IPS-18a (cell line): ENCODE data around the gene VSTM1.
"Not testable (repeated sequence)": the region's sequence is repeated elsewhere in the genome, so short reads cannot be mapped to it uniquely, and the experiment has no call there.

Source experiments
- H3K27ac ChIP-seq: one replicate; pipeline ENCODE4 v1.5.1; 2013; ENCODE audit warnings: low read length
- H3K27me3 ChIP-seq: one replicate; pipeline ENCODE4 v1.6.1; 2013; ENCODE audit warnings: mild to moderate bottlenecking, low read length; ENCODE audit not compliant: control insufficient read depth, insufficient read depth
- H3K36me3 ChIP-seq: one replicate; pipeline ENCODE4 v1.6.1; 2013; ENCODE audit warnings: low read depth, low read length; ENCODE audit not compliant: control insufficient read depth
- H3K4me1 ChIP-seq: one replicate; pipeline ENCODE4 v1.6.1; 2013; ENCODE audit warnings: low read depth, low read length; ENCODE audit not compliant: control insufficient read depth
- H3K4me3 ChIP-seq: one replicate; pipeline ENCODE4 v1.5.1; 2013; ENCODE audit warnings: low read length
- H3K9ac ChIP-seq: one replicate; pipeline ENCODE4 v1.6.1; 2013; ENCODE audit warnings: mild to moderate bottlenecking, low read length, moderate library complexity
- H3K9me3 ChIP-seq: one replicate; pipeline ENCODE4 v1.6.1; 2013; ENCODE audit warnings: low read depth, low read length; ENCODE audit not compliant: control insufficient read depth

The VSTM1 gene

DNA sequence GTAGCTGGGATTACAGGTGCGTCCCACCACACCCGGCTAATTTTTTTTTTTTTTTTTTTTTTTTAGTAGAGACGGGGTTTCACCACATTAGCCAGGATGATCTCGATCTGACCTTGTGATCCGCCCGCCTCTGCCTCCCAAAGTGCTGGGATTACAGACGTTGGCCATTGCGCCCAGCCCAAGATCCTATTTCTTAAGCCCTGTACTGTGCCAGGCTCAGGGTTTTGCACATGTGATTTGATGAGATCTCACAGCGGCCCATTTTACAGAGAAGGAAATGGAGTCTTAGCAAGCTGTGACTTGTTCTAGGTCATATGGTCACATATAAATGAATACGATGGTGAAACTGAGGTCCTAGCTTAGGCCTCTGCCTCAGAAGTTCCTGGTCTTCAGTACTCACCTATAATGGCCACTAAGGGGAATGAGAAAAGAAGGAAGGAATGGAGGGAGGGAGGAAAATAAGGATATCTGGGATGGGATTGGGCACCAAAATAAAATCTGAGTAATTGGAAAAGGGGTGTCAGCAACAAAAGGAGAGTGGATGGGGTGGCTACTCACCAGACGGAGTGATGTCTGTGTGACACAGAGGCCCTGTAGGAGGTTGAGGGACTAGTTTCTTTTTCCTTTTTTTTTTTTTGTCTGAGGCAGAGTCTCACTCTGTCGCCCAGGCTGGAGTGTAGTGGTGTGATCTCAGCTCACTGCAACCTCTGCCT is 35.6 kb upstream of the VSTM1 start:
- Histone ChIP-seq H3K27ac (no peak overlapping the region), H3K9me3 (no peaks in the 10 kb centered on the region), H3K4me3 (no peak overlapping the region), H3K9ac (no peak overlapping the region), H3K4me1 (peaks cover 8% of the 10 kb centered on the region), H3K36me3 (no peaks in the 10 kb centered on the region), H3K27me3 (peaks cover 28% of the 10 kb centered on the region)

DNA sequence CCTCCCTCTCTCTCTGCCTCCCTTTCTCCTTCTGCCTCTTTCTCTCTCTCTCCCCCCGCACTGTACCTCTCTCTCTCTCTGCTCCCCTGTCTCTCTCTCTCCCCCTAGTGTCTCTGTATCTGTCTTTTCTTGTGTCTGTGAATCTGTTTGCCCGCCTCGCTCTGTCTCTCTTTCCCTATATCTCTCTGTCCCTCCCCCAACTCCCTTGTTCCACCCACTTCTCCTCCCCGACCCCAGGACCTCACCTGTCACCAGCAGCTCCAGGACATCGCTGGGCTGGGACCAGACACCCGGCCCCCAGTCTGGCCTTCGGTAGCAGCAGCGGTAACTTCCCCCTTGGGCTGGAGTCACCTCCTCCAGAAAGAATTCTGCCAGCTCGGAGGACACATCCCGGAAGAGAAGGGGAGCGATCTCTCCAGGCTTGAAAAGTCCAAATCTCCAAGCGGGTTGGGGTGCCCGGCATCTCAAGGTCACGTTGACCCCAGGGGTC is 33.0 kb upstream of the VSTM1 start:
- H3K27ac ChIP-seq, result no peak overlapping the region
- no peaks in the 10 kb centered on the region for H3K9me3 ChIP-seq
- H3K27me3 ChIP-seq, result peaks cover 29% of the 10 kb centered on the region
- H3K4me3 ChIP-seq, result peak overlapping the region; percentile 59
- peak overlapping the region; percentile 42 for H3K9ac ChIP-seq
- peaks cover 8% of the 10 kb centered on the region for H3K4me1 ChIP-seq
- H3K36me3 ChIP-seq, result no peaks in the 10 kb centered on the region

GRCh38 chr19:54095859-54096616 is 32.3 kb upstream of the VSTM1 start:
- not testable (repeated sequence) for H3K4me1 ChIP-seq, H3K27ac ChIP-seq, H3K9me3 ChIP-seq, H3K36me3 ChIP-seq, H3K9ac ChIP-seq
- Histone ChIP-seq H3K27me3 (peaks cover 29% of the 10 kb centered on the region), H3K4me3 (peak overlapping the region; percentile 59)

GRCh38 chr19:54095136-54095858 is 31.6 kb upstream of the VSTM1 start:
- Histone ChIP-seq H3K9ac (no peak overlapping the region), H3K27me3 (peaks cover 29% of the 10 kb centered on the region), H3K36me3 (no peaks in the 10 kb centered on the region), H3K9me3 (no peaks in the 10 kb centered on the region), H3K27ac (no peak overlapping the region), H3K4me1 (peaks cover 8% of the 10 kb centered on the region), H3K4me3 (peak overlapping the region; percentile 59)

DNA sequence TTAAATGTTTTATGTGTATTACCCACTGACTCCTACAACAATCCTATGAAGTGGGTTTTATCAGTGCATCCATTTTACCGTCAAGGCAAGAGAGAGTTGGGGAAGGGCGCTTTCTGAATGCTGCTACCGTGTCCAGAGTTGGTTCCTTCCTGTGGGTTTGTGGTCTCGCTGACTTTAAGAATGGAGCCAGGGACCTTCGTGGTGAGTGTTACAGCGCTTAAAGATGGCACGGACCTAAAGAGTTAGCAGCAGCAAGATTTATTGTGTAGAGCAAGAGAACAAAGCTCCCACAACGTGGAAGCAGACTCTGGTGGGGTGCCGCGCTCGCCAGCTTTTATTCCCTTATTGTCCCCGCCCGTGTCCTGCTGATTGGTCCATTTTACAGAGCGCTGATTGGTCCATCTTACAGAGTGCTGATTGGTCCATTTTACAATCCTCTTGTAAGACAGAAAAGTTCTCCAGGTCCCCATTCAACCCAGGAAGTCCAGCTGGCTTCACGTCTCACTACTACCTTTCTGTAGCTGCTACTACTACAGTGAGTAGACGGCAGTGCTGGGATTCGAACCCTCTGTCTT is 30.8 kb upstream of the VSTM1 start:
- Histone ChIP-seq H3K4me1 (peaks cover 8% of the 10 kb centered on the region), H3K36me3 (no peaks in the 10 kb centered on the region), H3K9me3 (no peaks in the 10 kb centered on the region), H3K27me3 (peaks cover 29% of the 10 kb centered on the region), H3K9ac (no peak overlapping the region), H3K27ac (no peak overlapping the region), H3K4me3 (no peak overlapping the region)

GRCh38 chr19:54084410-54084809 is 20.7 kb upstream of the VSTM1 start:
- no peaks in the 10 kb centered on the region for H3K9me3 ChIP-seq
- no peak overlapping the region for H3K4me3 ChIP-seq
- H3K9ac ChIP-seq, result no peak overlapping the region
- H3K27me3 ChIP-seq, result no peaks in the 10 kb centered on the region
- H3K4me1 ChIP-seq, result no peaks in the 10 kb centered on the region
- no peaks in the 10 kb centered on the region for H3K36me3 ChIP-seq
- no peak overlapping the region for H3K27ac ChIP-seq

GRCh38 chr19:54081032-54081431 is 17.3 kb upstream of the VSTM1 start, which contains the start of gene TARM1:
Gene TARM1 (minus strand): TSS chr19:54081365. CDS start chr19:54081340, 25 bp downstream.
- Histone ChIP-seq H3K36me3 (no peaks in the 10 kb centered on the region), H3K27ac (no peak within 1 kb of the TSS), H3K9me3 (no peaks in the 10 kb centered on the region), H3K4me1 (no peaks in the 10 kb centered on the region), H3K9ac (no peak within 1 kb of the TSS), H3K4me3 (no peak within 1 kb of the TSS), H3K27me3 (no peaks in the 10 kb centered on the region)

GRCh38 chr19:54077334-54077733 is 13.6 kb upstream of the VSTM1 start:
- Histone ChIP-seq H3K4me3 (no peak overlapping the region), H3K9me3 (no peaks in the 10 kb centered on the region), H3K27me3 (no peaks in the 10 kb centered on the region), H3K27ac (no peak overlapping the region), H3K36me3 (no peaks in the 10 kb centered on the region), H3K9ac (no peak overlapping the region), H3K4me1 (no peaks in the 10 kb centered on the region)

DNA sequence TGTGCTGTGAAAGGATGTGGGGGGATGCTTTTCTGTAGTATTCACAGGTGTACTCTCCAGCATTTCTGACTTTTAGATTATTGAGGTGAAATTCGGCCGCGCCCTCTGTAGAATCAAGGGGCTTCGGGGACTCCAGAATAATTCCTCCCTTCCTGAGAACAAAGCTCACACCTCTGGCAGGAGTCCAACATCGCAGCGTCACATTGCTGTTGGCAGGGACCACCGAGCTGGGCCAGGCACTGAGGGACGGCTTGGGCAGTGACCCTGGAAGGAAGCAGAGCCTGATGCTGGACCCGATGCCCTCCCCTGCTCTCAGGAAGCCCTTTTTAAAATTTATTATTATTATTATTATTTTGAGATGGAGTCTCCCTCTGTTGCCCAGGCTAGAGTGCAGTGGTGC is 11.2 kb upstream of the VSTM1 start:
- Histone ChIP-seq H3K27me3 (no peaks in the 10 kb centered on the region), H3K4me3 (no peak overlapping the region), H3K9ac (no peak overlapping the region), H3K27ac (no peak overlapping the region), H3K9me3 (no peaks in the 10 kb centered on the region), H3K36me3 (no peaks in the 10 kb centered on the region), H3K4me1 (no peaks in the 10 kb centered on the region)

- H3K9me3 ChIP-seq, result no peaks in the 10 kb centered on the region
- H3K27ac ChIP-seq, result no peak overlapping the region
- no peaks in the 10 kb centered on the region for H3K27me3 ChIP-seq
- no peak overlapping the region for H3K9ac ChIP-seq
- no peaks in the 10 kb centered on the region for H3K4me1 ChIP-seq
- H3K36me3 ChIP-seq, result no peaks in the 10 kb centered on the region
- H3K4me3 ChIP-seq, result no peak overlapping the region
These were observed 10.1 kb upstream of the VSTM1 start for GRCh38 chr19:54073829-54074228.

- Histone ChIP-seq H3K4me1 (no peaks in the 10 kb centered on the region), H3K27me3 (no peaks in the 10 kb centered on the region)
These were observed 5.8 kb upstream of the VSTM1 start for GRCh38 chr19:54069470-54069869.

More at GRCh38 chr19:54069470-54069869, 5.8 kb upstream of the VSTM1 start:
- Histone ChIP-seq H3K36me3 (no peaks in the 10 kb centered on the region), H3K4me3 (no peak overlapping the region), H3K27ac (no peak overlapping the region), H3K9ac (no peak overlapping the region), H3K9me3 (no peaks in the 10 kb centered on the region)
